ENCODE results near the gene CPZ.

The CPZ gene

DNA sequence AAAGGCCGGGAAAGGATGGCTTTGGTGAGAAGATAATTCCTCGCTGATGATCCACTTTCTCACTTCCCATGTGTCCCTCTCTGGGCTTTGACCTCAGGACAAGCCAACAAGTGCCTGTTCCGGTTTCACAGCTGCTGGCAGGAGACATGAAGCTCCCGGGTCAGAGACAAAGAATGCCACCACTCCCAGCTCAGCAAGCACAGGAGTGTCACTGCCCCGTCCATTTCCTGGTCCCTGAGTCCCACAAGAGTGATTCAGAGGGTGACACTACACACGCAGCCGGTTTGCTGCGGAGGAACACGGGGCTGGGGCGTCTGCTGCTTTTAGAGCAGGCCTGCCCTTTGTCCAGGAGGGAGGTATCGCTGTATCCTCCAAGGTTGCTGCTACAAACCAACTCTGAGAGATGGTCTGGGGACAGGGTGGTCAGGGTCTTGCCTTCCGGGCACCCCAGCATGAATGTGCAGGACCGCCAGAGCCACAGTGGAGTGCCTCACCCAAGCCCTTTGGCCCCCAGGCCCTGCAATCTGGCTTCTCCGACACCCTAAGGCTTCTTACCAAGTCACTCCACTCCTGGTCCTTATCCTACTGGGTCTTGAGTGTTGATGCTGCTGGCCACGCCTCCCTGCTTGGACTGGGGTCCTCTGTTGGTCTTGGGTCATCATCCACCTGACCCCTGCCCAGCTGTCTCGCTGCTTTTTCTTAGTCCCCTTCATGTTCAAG lies 49.5 kb downstream of the CPZ start:
- TF ChIP-seq USF1 (IDR thresholded peaks at IDR 0.05) = no peak
- TF ChIP-seq TAF1 (IDR thresholded peaks at IDR 0.05; ENCODE audit: low read depth) = no peak
- TF ChIP-seq ZBTB7A (IDR thresholded peaks at IDR 0.05; ENCODE audit: low read depth) = no peak
- TF ChIP-seq TCF12 (IDR thresholded peaks at IDR 0.05; ENCODE audit: low read depth) = no peak
- TF ChIP-seq REST (IDR thresholded peaks at IDR 0.05; ENCODE audit: low read depth) = no peak
- TF ChIP-seq, protein P1, sequence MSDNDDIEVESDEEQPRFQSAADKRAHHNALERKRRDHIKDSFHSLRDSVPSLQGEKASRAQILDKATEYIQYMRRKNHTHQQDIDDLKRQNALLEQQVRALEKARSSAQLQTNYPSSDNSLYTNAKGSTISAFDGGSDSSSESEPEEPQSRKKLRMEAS (IDR thresholded peaks at IDR 0.05) = no peak
- no peak for TF ChIP-seq YY1 (IDR thresholded peaks at IDR 0.05; ENCODE audit: low read depth)
- no peak for TF ChIP-seq CEBPB (IDR thresholded peaks at IDR 0.05)
- no peak for TF ChIP-seq EGR1 (IDR thresholded peaks at IDR 0.05)
- no peak for TF ChIP-seq CREB1 (IDR thresholded peaks at IDR 0.05; ENCODE audit: low read depth)
- no peak for TF ChIP-seq NFIC (IDR thresholded peaks at IDR 0.05)
- no peak for TF ChIP-seq TEAD4 (IDR thresholded peaks at IDR 0.05)
- no peak for TF ChIP-seq EP300 (IDR thresholded peaks at IDR 0.05; ENCODE audit: borderline replicate concordance)
- TF ChIP-seq FOXM1 (IDR thresholded peaks at IDR 0.05; ENCODE audit: borderline replicate concordance, low read depth) = no peak
- TF ChIP-seq RAD21 (IDR thresholded peaks at IDR 0.05; ENCODE audit: low read depth) = no peak

- TF ChIP-seq EP300 (IDR thresholded peaks at IDR 0.05; ENCODE audit: borderline replicate concordance) = no peak
- TF ChIP-seq TCF12 (IDR thresholded peaks at IDR 0.05; ENCODE audit: low read depth) = no peak
- TF ChIP-seq CREB1 (IDR thresholded peaks at IDR 0.05; ENCODE audit: low read depth) = no peak
- no peak for TF ChIP-seq TAF1 (IDR thresholded peaks at IDR 0.05; ENCODE audit: low read depth)
- TF ChIP-seq CEBPB (IDR thresholded peaks at IDR 0.05) = no peak
- TF ChIP-seq FOXM1 (IDR thresholded peaks at IDR 0.05; ENCODE audit: borderline replicate concordance, low read depth) = no peak
- TF ChIP-seq EGR1 (IDR thresholded peaks at IDR 0.05) = no peak
- no peak for TF ChIP-seq NFIC (IDR thresholded peaks at IDR 0.05)
- no peak for TF ChIP-seq RAD21 (IDR thresholded peaks at IDR 0.05; ENCODE audit: low read depth)
- TF ChIP-seq YY1 (IDR thresholded peaks at IDR 0.05; ENCODE audit: low read depth) = no peak
- TF ChIP-seq, protein P1 (IDR thresholded peaks at IDR 0.05) = no peak
- TF ChIP-seq USF1 (IDR thresholded peaks at IDR 0.05) = no peak
- no peak for TF ChIP-seq REST (IDR thresholded peaks at IDR 0.05; ENCODE audit: low read depth)
- TF ChIP-seq TEAD4 (IDR thresholded peaks at IDR 0.05) = no peak
- no peak for TF ChIP-seq ZBTB7A (IDR thresholded peaks at IDR 0.05; ENCODE audit: low read depth)
Measured at GRCh38 chr4:8642651-8643321, 50.2 kb downstream of the CPZ start.

DNA sequence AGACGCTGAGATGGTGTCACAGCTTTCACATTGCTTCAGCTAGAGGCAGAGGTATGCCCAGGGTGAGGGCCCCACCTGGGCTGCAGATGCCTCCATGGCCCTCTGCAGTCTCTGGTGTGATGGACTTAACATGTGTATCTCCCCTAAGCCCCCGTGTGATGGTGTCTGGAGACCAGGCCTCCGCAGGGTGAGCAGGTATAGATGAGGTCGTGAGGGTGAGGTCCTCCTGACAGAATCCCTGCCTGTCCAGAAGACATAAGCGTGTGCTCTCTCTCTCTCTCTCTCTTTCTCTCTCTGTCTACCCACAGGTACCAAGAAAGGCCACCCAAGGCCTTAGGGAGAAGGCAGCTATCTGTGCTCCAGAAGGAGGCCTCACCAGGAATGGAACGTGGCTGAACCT lies 50.9 kb downstream of the CPZ start:
- TF ChIP-seq TCF12 (IDR thresholded peaks at IDR 0.05; ENCODE audit: low read depth) (no peak), YY1 (IDR thresholded peaks at IDR 0.05; ENCODE audit: low read depth) (no peak), EGR1 (IDR thresholded peaks at IDR 0.05) (no peak), FOXM1 (IDR thresholded peaks at IDR 0.05; ENCODE audit: borderline replicate concordance, low read depth) (no peak), CEBPB (IDR thresholded peaks at IDR 0.05) (no peak), CREB1 (IDR thresholded peaks at IDR 0.05; ENCODE audit: low read depth) (no peak), REST (IDR thresholded peaks at IDR 0.05; ENCODE audit: low read depth) (no peak), NFIC (IDR thresholded peaks at IDR 0.05) (no peak), USF1 (IDR thresholded peaks at IDR 0.05) (no peak)
- TF ChIP-seq, protein P1 (IDR thresholded peaks at IDR 0.05) = no peak

Measured in Ishikawa (cell line).